Body of pancreas (tissue), 4 donors: ENCODE results near the gene BTD. TPM values are rescaled to one million over a fixed set of nuclear protein-coding genes. Genes with fewer than 3 reads are reported as not detected.

Experiments
- ATAC-seq: fragments of 150-250 bp; one replicate; pipeline ENCODE4 v1.9.1; 2016
- DNase-seq, 4 donors: peaks; one replicate each; pipeline ENCODE4 v3.0.0-alpha.2; 2019
- H3K27ac ChIP-seq, 4 donors: fragments of 200-600 bp; sonication (generic); 1 replicate in 3 of 4; 2 replicates in 1 of 4; pipeline versions ENCODE4 v1.5.1 to v1.6.1; 2016 to 2019; ENCODE audit warnings: mild to moderate bottlenecking in 1 of 4, mixed read lengths in 1 of 4, moderate library complexity in 1 of 4
- H3K27me3 ChIP-seq, 2 donors: fragments of 200-600 bp; sonication (generic); one replicate each; pipeline ENCODE4 v1.6.0; 2016; ENCODE audit warnings: mild to moderate bottlenecking in 1 of 2
- H3K36me3 ChIP-seq, 2 donors: fragments of 200-600 bp; sonication (generic); replicated peaks in 1 of 2; 2 replicates each; pipeline ENCODE4 v1.5.1; 2016; ENCODE audit warnings: low read depth in 2 of 2; ENCODE audit not compliant: insufficient read depth in 1 of 2
- H3K4me1 ChIP-seq: fragments of 200-600 bp; sonication (generic); one replicate; pipeline ENCODE4 v1.6.0; 2016
- H3K4me3 ChIP-seq, 2 donors: fragments of 200-600 bp; sonication (generic); 1 replicate in 1 of 2; 2 replicates in 1 of 2; pipeline ENCODE4 v1.5.1; 2016 to 2019
- H3K9me3 ChIP-seq, 3 donors: fragments of 200-600 bp; sonication (generic); 1 replicate in 2 of 3; 2 replicates in 1 of 3; pipeline ENCODE4 v1.5.1; 2016
- POLR2A ChIP-seq, 3 donors: fragments of 450-650 bp; IDR thresholded peaks; one replicate each; pipeline ENCODE4 v1.6.1; 2016; ENCODE audit warnings: antibody characterized with exemption in 3 of 3, mild to moderate bottlenecking in 2 of 3
- WGBS, 2 donors: methylation state at CpG; one replicate each; pipeline ENCODE4 v1.1.5; 2017; 5-methylcytosine and 5-hydroxymethylcytosine counted together
- intact Hi-C: fragments of 100-400 bp; cut with DNase I; formaldehyde crosslinking; loops from one replicate; pipeline ENCODE4 v1.15.1; 2023
- total RNA-seq, 2 donors: library from RNA; depleted of rRNA; stranded (reverse); fragments of >200 nt; gene quantifications; one replicate each; pipeline ENCODE4 v1.1.0, GENCODE V29; 2016
- TF ChIP-seq, protein P1 (sequence below), 7 experiments: fragments of 450-650 bp in 4 of 7; fragments of 200-600 bp in 3 of 7; sonication (generic) in 3 of 7; IDR thresholded peaks; one replicate each; pipeline ENCODE4 v1.5.1; 2016 to 2019; ENCODE audit warnings: antibody characterized with exemption in 7 of 7

BTD gene, protein sequence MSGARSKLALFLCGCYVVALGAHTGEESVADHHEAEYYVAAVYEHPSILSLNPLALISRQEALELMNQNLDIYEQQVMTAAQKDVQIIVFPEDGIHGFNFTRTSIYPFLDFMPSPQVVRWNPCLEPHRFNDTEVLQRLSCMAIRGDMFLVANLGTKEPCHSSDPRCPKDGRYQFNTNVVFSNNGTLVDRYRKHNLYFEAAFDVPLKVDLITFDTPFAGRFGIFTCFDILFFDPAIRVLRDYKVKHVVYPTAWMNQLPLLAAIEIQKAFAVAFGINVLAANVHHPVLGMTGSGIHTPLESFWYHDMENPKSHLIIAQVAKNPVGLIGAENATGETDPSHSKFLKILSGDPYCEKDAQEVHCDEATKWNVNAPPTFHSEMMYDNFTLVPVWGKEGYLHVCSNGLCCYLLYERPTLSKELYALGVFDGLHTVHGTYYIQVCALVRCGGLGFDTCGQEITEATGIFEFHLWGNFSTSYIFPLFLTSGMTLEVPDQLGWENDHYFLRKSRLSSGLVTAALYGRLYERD
- 10 to 100 TPM in 1 of 2 donors, 1 to 10 TPM in 1; 8.2 to 24.4 TPM for total RNA-seq

DNA sequence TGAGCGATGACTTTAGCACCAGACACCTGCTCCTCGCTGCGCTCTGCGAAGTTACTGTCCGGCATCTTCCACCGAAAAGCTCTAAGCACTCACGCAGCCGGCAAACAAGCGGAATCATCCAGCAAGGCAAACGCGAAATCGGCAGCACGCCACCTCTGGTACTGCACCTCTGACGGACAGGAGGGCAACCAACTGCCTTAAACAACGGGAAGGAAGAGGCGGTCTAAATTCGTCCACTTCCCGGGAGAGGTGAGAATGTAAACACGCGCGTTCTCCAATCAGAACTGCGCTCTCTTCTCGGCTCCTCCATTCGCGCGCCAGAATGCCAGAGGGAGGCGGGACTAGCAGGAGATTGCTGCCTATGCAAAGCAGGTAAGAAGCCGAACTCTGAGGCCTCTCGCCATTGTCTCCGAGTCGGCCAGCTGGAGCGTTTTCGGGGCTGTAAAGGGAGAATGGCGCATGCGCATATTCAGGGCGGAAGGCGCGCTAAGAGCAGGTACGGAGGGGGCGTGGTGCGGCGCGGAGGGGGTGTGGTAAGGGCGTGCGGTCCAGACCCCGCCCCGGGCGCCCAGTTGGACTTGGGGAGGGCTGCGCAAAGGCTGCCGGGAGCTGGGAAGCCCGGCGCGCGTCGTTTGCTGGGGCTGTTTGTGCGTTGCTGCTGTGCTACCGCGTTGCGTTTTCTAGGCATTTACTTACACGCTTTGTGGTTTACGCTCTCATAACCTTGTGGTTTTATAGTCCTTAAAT lies at the start of gene BTD, which contains the start of gene HACL1:
BTD (plus strand) TSS at position 347 of the 747 bp plus-strand sequence. CDS start 33,695 bp downstream, outside the sequence.
HACL1 (minus strand) TSS at position 171 of the 747 bp plus-strand sequence; CDS start at position 65, 106 bp downstream.
- peak within 1 kb of the TSS; percentile 69 to 93 (median 81) for H3K27ac ChIP-seq

DNA sequence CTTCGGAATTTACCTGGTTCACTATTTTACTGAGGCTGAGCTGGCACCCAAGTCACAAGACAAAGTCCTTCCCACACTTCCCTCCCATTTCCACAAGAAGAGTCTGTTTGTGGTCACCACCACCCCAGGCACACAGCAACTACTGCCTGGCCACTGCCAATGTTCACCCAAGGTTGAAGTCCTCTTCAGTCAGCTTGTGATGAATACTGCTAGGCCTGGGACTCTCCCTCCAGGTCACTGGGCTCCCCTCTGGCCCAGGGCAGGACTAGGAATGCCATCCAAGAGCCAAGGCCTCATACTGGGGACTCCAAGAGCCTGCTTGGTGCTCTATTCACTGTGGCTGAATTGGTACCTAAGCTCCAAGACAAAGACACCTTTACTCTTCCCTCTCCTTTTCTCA lies 49.6 kb upstream of the BTD start:
- H3K4me3 ChIP-seq = no peak overlapping the region
- H3K4me1 ChIP-seq = peaks cover 4% of the 10 kb centered on the region
- 74 to 80% methylated on average over 1 of the region's 1 CpG for WGBS, 2 donors
- ATAC-seq (no peak), DNase-seq (no peak)
- H3K27me3 ChIP-seq = no peaks in the 10 kb centered on the region
- no peak overlapping the region for H3K27ac ChIP-seq
- TF ChIP-seq, protein P1, sequence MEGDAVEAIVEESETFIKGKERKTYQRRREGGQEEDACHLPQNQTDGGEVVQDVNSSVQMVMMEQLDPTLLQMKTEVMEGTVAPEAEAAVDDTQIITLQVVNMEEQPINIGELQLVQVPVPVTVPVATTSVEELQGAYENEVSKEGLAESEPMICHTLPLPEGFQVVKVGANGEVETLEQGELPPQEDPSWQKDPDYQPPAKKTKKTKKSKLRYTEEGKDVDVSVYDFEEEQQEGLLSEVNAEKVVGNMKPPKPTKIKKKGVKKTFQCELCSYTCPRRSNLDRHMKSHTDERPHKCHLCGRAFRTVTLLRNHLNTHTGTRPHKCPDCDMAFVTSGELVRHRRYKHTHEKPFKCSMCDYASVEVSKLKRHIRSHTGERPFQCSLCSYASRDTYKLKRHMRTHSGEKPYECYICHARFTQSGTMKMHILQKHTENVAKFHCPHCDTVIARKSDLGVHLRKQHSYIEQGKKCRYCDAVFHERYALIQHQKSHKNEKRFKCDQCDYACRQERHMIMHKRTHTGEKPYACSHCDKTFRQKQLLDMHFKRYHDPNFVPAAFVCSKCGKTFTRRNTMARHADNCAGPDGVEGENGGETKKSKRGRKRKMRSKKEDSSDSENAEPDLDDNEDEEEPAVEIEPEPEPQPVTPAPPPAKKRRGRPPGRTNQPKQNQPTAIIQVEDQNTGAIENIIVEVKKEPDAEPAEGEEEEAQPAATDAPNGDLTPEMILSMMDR (IDR thresholded peaks at IDR 0.05) = no peak
- H3K36me3 ChIP-seq = no peaks in the 10 kb centered on the region
- no peaks in the 10 kb centered on the region for H3K9me3 ChIP-seq
- intact Hi-C loops = no loop called here

More for the DNA sequence above, at the start of gene BTD, which contains the start of gene HACL1:
- no peaks in the 10 kb centered on the region for H3K9me3 ChIP-seq
- peaks cover 53% of the 10 kb centered on the region for H3K4me1 ChIP-seq
- no peaks in the 10 kb centered on the region for H3K27me3 ChIP-seq
- ATAC-seq (peak; percentile 96), DNase-seq (peak; percentile 97 to 99 (median 98))
- WGBS, 2 donors = 0 to 1% methylated on average over 37 to 61 of the region's 61 CpGs
- intact Hi-C loops = no loop called here
- H3K4me3 ChIP-seq = peak within 1 kb of the TSS; percentile 85 to 91
- peak in 2 of 3 donors; percentile 81 to 84 for TF ChIP-seq POLR2A (IDR thresholded peaks at IDR 0.05)
- TF ChIP-seq, protein P1 (IDR thresholded peaks at IDR 0.05) = peak in 5 of 7 experiments; percentile 14 to 63 (median 48)
- no peaks in the 10 kb centered on the region for H3K36me3 ChIP-seq

DNA sequence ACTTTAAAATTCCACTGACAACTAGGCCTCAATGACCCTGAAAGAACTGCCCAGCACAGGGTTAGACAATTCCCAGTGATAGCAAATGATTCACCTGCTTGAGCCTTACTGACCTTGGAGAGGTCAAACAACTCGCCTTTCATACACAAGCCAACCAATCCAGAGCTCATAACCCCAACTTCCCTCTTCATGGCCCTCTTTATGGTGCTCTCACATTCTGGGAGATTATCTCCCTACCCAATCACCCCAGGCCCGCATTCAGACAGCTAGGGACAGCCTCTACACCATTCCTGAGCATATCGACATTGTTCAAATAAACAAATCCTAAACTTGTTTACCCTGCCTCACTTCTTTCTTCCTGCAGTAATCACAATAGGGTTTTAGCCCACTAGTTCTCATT lies 47.8 kb upstream of the BTD start:
- intact Hi-C loops = no loop called here
- 34 to 38% methylated on average over 3 of the region's 3 CpGs for WGBS, 2 donors
- no peak for ATAC-seq
- TF ChIP-seq POLR2A (IDR thresholded peaks at IDR 0.05) = no peak
- TF ChIP-seq, protein P1 (IDR thresholded peaks at IDR 0.05) = no peak
- H3K9me3 ChIP-seq = no peaks in the 10 kb centered on the region
- no peak overlapping the region for H3K4me3 ChIP-seq
- H3K36me3 ChIP-seq = no peaks in the 10 kb centered on the region
- no peak overlapping the region for H3K27ac ChIP-seq
- peaks cover 4% of the 10 kb centered on the region for H3K4me1 ChIP-seq
- no peak for DNase-seq
- no peaks in the 10 kb centered on the region for H3K27me3 ChIP-seq

DNA sequence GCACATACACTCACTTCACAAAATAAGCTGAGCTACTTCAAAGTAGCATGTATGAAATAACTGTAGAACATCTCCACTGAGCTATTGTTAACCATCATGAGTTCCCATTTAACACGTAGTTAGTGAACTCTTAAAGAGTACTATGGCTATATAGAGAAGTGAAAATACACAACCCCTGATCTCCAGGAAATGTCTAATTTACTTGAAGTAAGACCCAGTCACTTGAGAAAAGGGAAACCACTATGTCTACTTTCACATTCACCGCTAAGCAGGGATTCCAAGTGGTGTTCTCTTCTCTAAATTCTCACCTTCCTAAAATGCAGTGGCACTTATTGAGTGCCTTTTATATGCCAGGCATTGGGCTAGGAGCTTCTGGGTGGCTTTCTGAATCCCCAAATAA lies 45.0 kb upstream of the BTD start:
- H3K27ac ChIP-seq = peak overlapping the region in 1 of 4 donors; percentile 56
- peaks cover 4% of the 10 kb centered on the region for H3K4me1 ChIP-seq
- H3K4me3 ChIP-seq = no peak overlapping the region
- DNase-seq (no peak), ATAC-seq (no peak)
- H3K9me3 ChIP-seq = no peaks in the 10 kb centered on the region
- WGBS, 2 donors = 70 to 74% methylated on average over 2 of the region's 2 CpGs
- peaks cover 0 to 2% of the 10 kb centered on the region in 2 donors for H3K36me3 ChIP-seq
- intact Hi-C loops = no loop called here
- no peaks in the 10 kb centered on the region for H3K27me3 ChIP-seq
- no peak for TF ChIP-seq POLR2A (IDR thresholded peaks at IDR 0.05)
- TF ChIP-seq, protein P1 (IDR thresholded peaks at IDR 0.05) = no peak
